ENCODE results near the gene LRMDA.

LRMDA gene

DNA sequence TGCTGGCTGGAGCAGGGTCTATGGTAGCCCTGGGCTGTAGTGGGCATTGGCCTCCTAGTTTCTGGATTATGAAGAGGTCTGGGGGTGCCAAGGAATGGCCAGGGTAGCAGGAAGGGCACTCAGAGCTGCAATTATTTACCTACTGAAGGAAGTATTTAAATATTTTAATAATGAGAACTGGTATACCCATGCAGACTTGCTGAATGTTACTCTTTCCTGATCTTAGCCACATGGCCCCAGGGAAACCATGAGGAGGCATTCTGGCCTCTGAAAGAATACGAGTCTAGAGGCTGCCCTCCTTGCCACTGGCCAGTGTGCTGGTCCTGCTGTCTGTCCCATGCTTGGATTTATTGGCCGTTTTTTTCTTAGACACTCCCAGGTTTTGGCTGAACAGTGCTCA lies 599.7 kb downstream of the LRMDA start:
- WGBS = 91% methylated on average over 2 of the region's 2 CpGs
- Histone ChIP-seq H3K4me3 (ENCODE audit: low read length) (no peak overlapping the region), H3K9ac (ENCODE audit: low read depth, low read length) (no peak overlapping the region), H3K36me3 (ENCODE audit: insufficient read depth, low read length) (no peaks in the 10 kb centered on the region), H3K9me3 (ENCODE audit: insufficient read depth, low read depth, low read length) (no peaks in the 10 kb centered on the region), H3K27me3 (ENCODE audit: insufficient read depth, low read length) (no peaks in the 10 kb centered on the region), H3K4me1 (ENCODE audit: insufficient read depth, low read length) (peaks cover 17% of the 10 kb centered on the region), H3K27ac (ENCODE audit: low read depth, low read length) (no peak overlapping the region)

DNA sequence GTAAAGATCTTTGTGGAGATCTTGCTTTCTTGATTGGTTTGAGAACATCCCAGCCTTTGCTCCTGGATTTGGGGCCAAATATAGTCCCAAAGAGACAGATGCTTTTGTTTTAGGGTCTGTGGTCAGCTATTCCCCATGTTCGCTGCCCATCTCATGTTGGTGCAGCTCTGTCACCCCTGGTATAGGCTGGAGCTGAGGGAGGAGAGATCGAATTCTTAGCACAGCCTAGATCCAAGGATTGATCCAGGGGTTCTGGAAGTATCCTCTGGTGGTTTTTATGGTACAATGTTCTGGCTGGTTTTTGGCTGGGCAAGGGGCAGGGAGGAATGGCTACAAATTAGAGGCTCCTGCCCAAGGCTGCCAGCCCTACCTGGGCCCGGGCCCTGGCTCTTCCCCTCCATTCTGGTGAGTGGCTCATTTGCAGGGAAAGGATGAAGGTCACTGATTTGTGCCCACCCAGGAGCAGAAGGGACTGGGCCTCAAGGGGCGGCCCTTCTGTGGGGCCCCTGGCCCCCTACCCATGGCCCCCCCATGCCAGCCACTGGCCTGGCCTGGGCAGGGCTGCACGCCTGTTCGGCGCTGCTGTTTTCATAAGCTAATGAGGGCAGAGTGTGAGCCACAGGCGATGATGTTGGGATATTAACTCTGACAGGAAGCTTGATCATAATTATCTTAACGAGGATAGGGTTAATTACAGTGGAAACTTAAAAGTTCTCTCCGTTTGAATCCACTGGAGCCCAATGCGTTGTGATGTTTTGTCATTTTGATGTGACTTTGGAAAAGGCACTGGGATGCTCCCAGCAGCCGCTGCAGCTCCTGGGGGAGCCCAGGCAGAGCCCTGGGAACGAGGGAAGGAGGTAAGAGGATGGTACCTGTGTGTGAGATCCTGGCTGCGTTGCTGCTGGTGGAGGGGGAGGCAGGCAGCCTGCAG lies 600.6 kb downstream of the LRMDA start:
- Histone ChIP-seq H3K36me3 (ENCODE audit: insufficient read depth, low read length) (no peaks in the 10 kb centered on the region), H3K27ac (ENCODE audit: low read depth, low read length) (no peak overlapping the region), H3K9me3 (ENCODE audit: insufficient read depth, low read depth, low read length) (no peaks in the 10 kb centered on the region), H3K4me3 (ENCODE audit: low read length) (no peak overlapping the region), H3K27me3 (ENCODE audit: insufficient read depth, low read length) (no peaks in the 10 kb centered on the region), H3K4me1 (ENCODE audit: insufficient read depth, low read length) (peaks cover 17% of the 10 kb centered on the region), H3K9ac (ENCODE audit: low read depth, low read length) (no peak overlapping the region)
- WGBS = 83% methylated on average over 14 of the region's 14 CpGs

- no peaks in the 10 kb centered on the region for H3K27me3 ChIP-seq (ENCODE audit: insufficient read depth, low read length)
- no peaks in the 10 kb centered on the region for H3K9me3 ChIP-seq (ENCODE audit: insufficient read depth, low read depth, low read length)
- H3K27ac ChIP-seq (ENCODE audit: low read depth, low read length) = no peak overlapping the region
- WGBS = 89% methylated on average over 3 of the region's 3 CpGs
- peaks cover 17% of the 10 kb centered on the region for H3K4me1 ChIP-seq (ENCODE audit: insufficient read depth, low read length)
- no peaks in the 10 kb centered on the region for H3K36me3 ChIP-seq (ENCODE audit: insufficient read depth, low read length)
- no peak overlapping the region for H3K4me3 ChIP-seq (ENCODE audit: low read length)
- no peak overlapping the region for H3K9ac ChIP-seq (ENCODE audit: low read depth, low read length)
Measured at GRCh38 chr10:76032700-76033039, 601.2 kb downstream of the LRMDA start.

- H3K9me3 ChIP-seq (ENCODE audit: insufficient read depth, low read depth, low read length) = peaks cover 8% of the 10 kb centered on the region
- no peak overlapping the region for H3K27ac ChIP-seq (ENCODE audit: low read depth, low read length)
- WGBS = 82% methylated on average over 14 of the region's 15 CpGs
- H3K36me3 ChIP-seq (ENCODE audit: insufficient read depth, low read length) = no peaks in the 10 kb centered on the region
- no peak overlapping the region for H3K9ac ChIP-seq (ENCODE audit: low read depth, low read length)
- H3K27me3 ChIP-seq (ENCODE audit: insufficient read depth, low read length) = no peaks in the 10 kb centered on the region
- H3K4me3 ChIP-seq (ENCODE audit: low read length) = no peak overlapping the region
- H3K4me1 ChIP-seq (ENCODE audit: insufficient read depth, low read length) = peaks cover 17% of the 10 kb centered on the region
Measured at GRCh38 chr10:76033457-76034196, 602.2 kb downstream of the LRMDA start.

- no peak overlapping the region for H3K27ac ChIP-seq (ENCODE audit: low read depth, low read length)
- peaks cover 14% of the 10 kb centered on the region for H3K9me3 ChIP-seq (ENCODE audit: insufficient read depth, low read depth, low read length)
- no peak overlapping the region for H3K4me3 ChIP-seq (ENCODE audit: low read length)
- no peak overlapping the region for H3K9ac ChIP-seq (ENCODE audit: low read depth, low read length)
- no peaks in the 10 kb centered on the region for H3K36me3 ChIP-seq (ENCODE audit: insufficient read depth, low read length)
- H3K27me3 ChIP-seq (ENCODE audit: insufficient read depth, low read length) = no peaks in the 10 kb centered on the region
- 91% methylated on average over 23 of the region's 23 CpGs for WGBS
- H3K4me1 ChIP-seq (ENCODE audit: insufficient read depth, low read length) = peaks cover 17% of the 10 kb centered on the region
Measured at GRCh38 chr10:76034353-76035205, 603.2 kb downstream of the LRMDA start.

DNA sequence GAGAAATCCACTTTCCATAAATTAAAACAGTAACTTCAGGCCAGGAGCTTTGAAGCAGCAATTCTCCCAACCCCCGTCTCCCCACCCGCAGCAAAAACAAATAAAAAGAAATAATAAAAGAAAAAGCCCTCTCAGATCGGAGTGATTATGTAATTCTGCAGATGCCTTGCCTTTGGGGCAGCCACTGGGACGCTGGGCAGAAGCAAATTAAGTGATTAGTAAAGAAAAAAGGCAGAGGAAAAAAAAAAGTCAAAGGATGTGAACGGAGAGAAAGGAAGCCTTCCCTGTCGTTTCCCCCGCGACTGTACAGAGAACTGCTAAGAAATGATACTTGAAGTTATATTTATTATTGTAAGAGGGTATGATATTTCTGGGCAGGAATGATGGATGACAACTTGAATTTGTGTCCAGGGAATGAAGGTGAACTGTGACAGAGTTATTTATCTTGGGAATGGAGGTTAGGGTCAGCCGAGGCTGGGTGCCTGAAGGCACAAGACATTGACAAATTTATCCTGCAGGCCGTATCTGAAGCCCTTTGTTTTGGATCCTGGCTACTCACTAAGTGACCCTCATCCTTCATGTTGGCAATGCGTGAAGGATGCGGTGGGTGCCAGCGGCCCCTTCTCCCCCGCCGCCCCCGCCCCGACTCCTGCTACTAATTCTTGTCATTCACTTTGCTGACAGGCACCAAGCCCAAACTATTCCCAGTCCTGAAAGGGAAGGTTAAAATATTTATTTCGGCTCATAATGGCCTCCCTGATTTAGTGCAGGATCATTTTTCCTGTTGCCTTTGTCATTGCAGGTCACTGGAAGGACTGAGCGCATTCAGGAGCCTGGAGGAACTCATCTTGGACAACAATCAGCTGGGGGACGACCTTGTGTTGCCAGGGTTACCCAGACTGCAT lies 604.0 kb downstream of the LRMDA start:
- Histone ChIP-seq H3K27me3 (ENCODE audit: insufficient read depth, low read length) (no peaks in the 10 kb centered on the region), H3K9me3 (ENCODE audit: insufficient read depth, low read depth, low read length) (peaks cover 14% of the 10 kb centered on the region), H3K4me1 (ENCODE audit: insufficient read depth, low read length) (peaks cover 17% of the 10 kb centered on the region), H3K27ac (ENCODE audit: low read depth, low read length) (no peak overlapping the region), H3K36me3 (ENCODE audit: insufficient read depth, low read length) (no peaks in the 10 kb centered on the region), H3K9ac (ENCODE audit: low read depth, low read length) (no peak overlapping the region), H3K4me3 (ENCODE audit: low read length) (no peak overlapping the region)
- 79% methylated on average over 20 of the region's 20 CpGs for WGBS

DNA sequence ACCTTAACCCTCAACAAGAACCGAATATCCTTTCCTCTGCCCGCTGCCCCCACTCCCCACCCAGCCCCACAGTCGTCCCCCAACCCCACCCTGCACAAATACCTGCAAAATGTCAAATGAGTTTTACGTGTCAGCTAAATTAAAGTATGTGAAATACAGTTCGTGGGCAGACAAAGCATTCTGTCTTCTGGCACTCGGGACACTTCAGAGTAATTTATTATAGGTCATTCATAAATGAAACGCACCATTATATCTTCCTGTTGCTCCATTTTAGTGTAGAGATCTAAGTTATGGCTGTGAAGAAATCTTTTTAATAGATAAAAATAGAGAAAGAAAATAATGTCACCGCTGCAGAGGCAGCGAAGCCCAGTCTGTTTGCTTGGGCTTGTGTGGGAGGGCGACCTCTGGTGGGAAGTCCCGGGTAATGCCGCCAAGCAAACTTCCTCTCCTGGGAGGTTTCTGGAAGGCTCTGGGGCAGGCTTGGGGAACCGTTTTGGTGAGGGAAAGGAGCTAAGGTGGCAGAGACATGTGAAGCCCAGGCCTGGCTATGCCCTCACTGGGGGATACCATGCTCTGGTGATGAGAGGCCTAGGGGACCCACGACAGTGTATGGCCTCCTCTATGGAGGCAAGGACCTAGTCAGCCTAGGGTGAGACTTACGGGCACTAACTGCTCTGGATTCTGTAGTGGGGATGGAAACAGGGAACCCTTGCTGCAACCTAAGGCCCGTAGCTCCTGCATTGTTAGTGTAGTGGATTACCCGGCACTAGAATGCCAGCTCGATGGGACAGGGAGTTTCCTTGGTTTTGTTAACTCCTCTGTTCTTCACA lies 604.9 kb downstream of the LRMDA start:
- 55% methylated on average over 16 of the region's 18 CpGs for WGBS
- no peak overlapping the region for H3K9ac ChIP-seq (ENCODE audit: low read depth, low read length)
- no peaks in the 10 kb centered on the region for H3K27me3 ChIP-seq (ENCODE audit: insufficient read depth, low read length)
- peaks cover 14% of the 10 kb centered on the region for H3K9me3 ChIP-seq (ENCODE audit: insufficient read depth, low read depth, low read length)
- H3K4me3 ChIP-seq (ENCODE audit: low read length) = no peak overlapping the region
- no peaks in the 10 kb centered on the region for H3K36me3 ChIP-seq (ENCODE audit: insufficient read depth, low read length)
- peaks cover 17% of the 10 kb centered on the region for H3K4me1 ChIP-seq (ENCODE audit: insufficient read depth, low read length)
- no peak overlapping the region for H3K27ac ChIP-seq (ENCODE audit: low read depth, low read length)

GRCh38 chr10:76036962-76037361 lies 605.5 kb downstream of the LRMDA start:
- H3K27me3 ChIP-seq (ENCODE audit: insufficient read depth, low read length) = no peaks in the 10 kb centered on the region
- H3K4me3 ChIP-seq (ENCODE audit: low read length) = no peak overlapping the region
- no peak overlapping the region for H3K27ac ChIP-seq (ENCODE audit: low read depth, low read length)
- no peak overlapping the region for H3K9ac ChIP-seq (ENCODE audit: low read depth, low read length)
- peaks cover 14% of the 10 kb centered on the region for H3K9me3 ChIP-seq (ENCODE audit: insufficient read depth, low read depth, low read length)
- H3K4me1 ChIP-seq (ENCODE audit: insufficient read depth, low read length) = peaks cover 17% of the 10 kb centered on the region
- H3K36me3 ChIP-seq (ENCODE audit: insufficient read depth, low read length) = no peaks in the 10 kb centered on the region

DNA sequence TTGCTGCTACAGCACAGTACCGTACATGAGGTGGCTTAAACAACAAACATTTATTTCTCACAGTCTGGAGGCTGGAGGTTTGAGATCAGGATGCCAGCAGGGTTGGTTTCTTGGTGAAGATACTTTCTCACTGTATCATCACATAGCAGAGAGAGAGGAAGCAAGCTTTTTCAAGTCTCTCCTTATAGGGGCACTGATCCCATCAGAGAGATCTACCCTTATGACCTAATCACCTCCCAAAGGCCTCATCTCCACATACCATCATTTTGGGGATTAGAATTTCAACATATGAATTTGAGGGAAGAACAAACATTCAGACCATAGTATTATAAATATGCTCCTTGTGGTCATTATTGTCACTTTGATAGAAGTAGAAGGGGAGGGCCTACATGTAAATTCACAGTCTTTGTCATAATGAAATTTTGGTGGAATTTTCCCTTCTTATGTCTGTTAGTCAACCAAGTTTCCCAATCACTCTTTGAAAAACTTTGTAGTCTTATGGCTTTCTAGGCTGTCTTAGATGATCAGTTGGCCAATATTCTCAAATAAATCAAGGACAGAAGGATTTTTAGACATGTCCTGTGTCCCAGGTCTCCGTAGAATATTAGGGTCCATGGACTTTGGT lies 606.2 kb downstream of the LRMDA start:
- 95% methylated on average over 2 of the region's 2 CpGs for WGBS
- H3K4me1 ChIP-seq (ENCODE audit: insufficient read depth, low read length) = peaks cover 17% of the 10 kb centered on the region
- no peak overlapping the region for H3K27ac ChIP-seq (ENCODE audit: low read depth, low read length)
- H3K27me3 ChIP-seq (ENCODE audit: insufficient read depth, low read length) = no peaks in the 10 kb centered on the region
- peaks cover 14% of the 10 kb centered on the region for H3K9me3 ChIP-seq (ENCODE audit: insufficient read depth, low read depth, low read length)
- no peaks in the 10 kb centered on the region for H3K36me3 ChIP-seq (ENCODE audit: insufficient read depth, low read length)
- no peak overlapping the region for H3K4me3 ChIP-seq (ENCODE audit: low read length)
- H3K9ac ChIP-seq (ENCODE audit: low read depth, low read length) = no peak overlapping the region
